GM19023 (cell line): ENCODE data around the gene SYNPO.

Source experiments
- ATAC-seq: cut with Tn5 transposase; IDR thresholded peaks from one replicate; pipeline ENCODE4 v1.9.1; 2021; ENCODE audit warnings: mild to moderate bottlenecking, moderate library complexity; ENCODE audit not compliant: unreplicated experiment

Gene SYNPO

DNA sequence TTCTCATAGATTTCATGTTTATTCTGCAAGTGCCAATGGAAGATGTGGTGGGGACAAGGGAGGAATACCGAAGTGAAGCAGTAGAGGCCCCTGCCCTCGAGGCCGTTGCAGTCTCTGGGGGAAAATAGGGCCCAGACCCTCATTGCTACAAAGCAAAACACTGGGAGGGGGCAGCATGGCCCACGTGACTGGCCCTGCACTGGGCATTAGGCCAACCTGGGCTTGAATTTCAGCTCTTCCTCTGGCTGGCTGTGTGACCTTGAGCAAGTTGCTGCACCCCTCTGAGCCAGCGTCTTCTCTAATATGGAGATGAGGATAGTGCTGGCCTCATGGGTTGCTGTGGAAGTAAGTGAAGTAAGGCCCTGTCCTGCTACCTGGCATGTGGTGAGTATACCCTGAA lies 709 bp upstream of the SYNPO start:
- ATAC-seq, result no peak

DNA sequence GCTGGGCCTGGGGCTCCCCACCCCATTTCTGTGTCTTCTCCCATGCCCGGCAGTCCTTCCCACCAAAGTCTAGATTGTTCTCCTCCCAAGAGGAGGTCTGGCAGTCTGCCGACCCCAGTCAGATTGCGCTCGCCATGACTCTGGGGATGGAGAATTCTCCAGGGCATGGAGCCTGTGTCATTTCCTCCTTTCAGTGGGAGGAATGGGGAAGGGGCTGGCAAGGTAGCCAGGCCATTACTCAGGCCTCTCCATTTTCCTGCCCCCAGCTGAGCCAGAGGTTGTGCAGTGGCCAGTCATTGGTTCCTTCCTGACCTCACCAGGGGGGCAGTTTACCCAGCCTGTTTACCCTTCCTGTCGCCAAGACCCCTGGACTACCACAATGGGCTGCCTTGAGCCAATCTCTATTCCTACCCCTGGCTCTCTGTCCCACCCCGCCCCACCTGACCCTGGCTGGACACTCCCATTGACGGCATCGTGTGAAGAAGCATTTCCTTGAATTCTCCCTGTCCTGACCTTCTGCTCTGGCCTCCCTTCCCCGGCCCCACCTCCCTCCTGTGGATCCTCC lies 628 bp downstream of the SYNPO start:
- no peak for ATAC-seq

DNA sequence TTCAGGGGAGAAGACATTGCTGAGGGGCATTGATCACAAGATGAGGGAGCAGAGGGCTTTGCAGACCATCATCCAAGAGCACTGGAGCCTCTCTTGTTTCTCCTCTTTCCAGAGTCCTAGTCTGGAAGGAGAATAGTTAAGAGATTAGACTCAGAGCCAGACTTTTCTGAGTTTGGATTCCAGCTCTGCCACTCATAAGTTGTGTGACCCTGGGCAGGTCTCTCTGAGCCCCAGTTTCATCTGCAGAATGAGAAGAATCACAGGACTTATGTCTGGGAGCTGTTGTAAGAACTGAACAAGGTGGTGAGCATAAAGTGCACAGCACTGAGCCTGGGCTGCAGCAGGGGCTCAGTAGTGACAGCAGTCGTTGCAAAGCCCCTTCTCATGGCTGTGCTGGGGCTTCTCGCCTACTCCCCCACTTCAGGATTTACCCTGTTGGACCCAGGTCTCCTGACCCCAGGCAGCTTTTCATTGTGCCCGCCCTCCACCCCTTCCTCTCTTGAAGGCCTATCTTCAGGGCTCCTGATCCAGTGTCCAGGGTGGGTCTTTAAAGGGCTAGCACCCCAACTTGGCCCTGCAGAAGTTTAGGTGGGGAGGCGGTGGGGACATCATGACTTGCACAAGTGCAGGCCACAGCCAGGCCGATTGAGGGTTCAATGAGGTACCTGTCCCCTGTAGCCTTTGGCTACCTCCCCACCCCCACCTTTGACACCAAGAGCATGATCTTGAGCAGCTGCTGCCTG lies 1.5 kb downstream of the SYNPO start:
- no peak for ATAC-seq

DNA sequence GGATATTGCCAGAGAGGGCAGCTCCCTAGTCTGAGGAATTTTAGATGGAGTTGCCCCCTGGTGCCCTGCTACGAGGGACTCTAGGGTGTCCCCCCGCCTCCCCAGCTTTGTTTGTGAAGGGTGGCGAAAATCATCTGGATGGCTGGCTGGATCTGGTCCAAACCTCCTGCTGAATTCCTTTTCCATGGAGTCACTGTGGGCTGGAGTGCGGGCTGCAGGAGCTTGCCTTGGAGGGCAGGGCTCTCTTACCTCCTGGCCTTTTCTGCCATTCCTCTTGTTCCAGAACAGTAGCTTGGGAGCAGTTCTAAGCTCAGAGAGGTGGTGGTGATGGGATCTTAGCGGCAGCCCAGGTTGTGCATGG lies 2.1 kb downstream of the SYNPO start:
- no peak for ATAC-seq

DNA sequence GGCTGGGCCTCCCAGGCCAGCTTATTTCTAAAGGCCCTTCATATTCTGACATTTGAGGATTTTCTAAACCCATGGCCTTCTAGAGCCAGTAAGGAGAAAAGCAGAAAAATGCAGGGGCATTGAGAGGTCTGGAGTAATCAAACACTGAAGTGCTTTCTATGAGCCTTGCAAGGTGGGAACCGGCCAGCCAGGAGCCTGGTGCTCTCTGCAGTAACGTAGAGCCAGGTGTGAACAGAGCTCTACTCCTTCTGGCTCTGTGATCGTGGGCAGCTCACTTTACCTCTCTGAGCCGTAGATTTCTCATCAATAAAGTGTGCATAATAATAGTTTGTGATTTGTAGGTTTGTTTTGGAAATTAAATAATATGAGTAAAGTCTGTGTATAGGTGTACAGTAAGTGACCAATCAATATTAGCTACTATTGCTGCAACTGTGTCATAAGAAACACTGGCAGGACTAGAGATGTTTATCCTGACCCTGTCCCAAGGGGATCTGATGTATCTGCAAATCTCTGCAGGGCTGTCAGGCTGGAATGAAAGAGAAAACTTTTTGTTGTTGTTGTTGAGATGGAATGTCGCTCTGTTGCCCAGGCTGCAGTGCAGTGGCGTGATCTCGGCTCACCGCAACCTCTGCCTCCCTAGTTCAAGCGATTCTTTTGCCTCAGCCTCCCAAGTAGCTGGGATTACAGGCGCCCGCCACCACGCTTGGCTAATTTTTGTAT lies 2.7 kb downstream of the SYNPO start:
- ATAC-seq, result no peak

DNA sequence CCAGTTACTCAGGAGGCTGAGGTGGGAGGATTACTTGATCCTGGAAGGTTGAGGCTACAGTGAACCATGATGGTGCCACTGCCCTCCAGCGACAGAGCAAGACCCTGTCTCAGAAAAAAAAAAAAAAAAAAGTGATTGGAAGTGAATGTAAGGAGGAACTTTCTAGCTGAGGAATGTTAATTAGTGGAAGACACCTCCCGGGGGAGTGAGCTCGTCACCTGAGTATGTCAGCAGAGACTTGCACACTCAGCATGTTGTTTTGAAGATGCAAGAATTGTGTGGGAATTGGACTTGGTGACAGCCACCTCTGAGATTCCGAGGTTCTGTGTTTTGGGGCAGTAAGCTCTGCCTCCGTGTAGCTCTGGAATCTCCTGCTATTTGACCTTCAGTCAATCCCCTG lies 3.6 kb downstream of the SYNPO start:
- ATAC-seq, result no peak

DNA sequence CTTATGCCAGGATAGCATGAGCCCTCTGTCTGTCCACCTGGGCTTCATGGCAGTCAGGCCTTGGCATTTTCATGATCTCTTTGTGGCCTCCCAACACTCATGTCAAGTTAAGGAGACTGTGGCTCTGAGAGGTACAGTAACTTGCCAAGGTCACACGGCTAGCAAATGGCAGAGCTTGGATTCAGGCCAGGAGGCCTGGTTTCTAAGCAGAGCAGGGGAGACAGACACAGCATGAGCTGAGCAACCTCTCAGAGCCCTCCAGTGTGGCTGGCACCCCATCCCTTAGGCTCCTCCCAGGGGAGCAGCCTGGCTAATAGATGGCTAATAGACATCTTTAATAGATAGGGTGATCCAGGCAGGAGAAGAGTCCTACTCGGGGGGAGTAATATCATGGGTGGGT lies 4.1 kb downstream of the SYNPO start:
- ATAC-seq, result no peak

DNA sequence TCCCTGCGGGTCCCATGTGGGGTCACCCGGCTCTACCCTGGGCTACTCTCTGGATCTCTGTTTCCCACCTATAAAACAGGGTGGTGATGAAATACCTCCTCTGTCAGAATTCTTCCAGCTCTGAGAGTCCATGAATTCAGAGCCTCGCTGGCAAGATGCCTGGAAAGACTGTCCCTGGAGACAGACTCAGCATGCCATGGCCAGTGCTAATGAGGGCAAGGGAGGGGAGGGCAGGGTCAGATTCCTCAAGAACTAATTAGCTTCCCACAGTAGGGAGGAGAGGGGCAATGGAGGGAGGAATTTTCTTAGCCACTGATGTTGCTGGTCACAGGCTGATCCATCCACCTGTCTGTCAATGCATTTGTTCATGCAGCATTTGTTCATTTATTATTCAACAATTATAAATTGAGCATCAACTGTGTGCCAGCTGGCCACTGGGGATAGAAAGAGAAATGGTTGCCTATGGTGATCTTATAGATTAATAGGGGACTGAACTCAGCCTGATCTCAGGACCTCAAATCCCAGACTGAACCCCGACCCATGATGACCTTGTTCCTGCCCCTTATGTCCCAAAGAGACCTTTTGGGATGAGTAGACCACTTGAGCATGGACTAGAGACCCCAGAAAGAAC lies 4.7 kb downstream of the SYNPO start:
- ATAC-seq, result no peak

DNA sequence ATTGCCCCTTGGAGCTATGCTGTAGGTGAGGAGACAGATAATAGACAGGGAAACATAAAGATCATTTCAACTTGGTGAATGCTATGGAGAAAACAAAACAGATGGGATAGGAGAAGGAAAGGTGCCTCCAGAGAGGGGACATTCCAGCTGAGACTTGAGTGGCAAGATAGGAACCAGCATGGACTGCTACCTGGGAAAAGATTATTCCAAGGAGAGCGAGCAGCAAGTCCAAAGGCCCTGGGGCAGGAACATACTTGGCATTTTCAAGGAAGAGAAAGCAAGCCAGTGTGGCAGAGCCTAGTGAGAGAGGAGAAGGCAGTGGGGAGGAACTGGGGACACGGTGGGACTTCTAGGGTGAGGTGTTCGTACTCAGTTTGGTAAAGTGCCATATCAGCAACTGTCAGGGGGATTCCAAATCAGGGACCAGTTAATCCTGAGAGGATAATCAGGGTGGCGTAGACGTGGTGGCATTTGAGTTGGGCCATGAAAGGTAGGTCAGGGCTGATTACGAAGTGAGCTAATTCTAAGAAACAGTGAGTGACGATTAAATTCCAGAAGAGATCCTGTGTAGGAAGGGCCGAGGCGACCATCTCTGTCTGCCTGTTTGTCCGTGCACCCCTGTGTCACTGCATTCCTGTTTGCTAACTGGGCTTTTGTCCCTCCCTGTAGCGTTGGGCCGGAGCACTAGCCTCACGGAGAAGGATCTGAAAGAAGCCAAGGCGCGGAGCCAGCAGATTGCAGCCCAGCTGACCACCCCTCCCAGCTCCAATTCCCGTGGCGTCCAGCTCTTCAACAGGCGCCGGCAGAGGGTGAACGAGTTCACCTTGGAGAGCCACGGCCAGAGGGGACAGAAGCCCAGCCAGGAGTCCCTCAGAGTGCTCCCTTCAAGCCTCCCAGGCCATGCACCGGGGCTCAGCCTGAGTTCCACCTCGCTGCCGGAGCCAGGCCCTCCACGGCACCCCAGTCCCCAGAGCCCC lies 7.1 kb downstream of the SYNPO start:
- ATAC-seq, result no peak

DNA sequence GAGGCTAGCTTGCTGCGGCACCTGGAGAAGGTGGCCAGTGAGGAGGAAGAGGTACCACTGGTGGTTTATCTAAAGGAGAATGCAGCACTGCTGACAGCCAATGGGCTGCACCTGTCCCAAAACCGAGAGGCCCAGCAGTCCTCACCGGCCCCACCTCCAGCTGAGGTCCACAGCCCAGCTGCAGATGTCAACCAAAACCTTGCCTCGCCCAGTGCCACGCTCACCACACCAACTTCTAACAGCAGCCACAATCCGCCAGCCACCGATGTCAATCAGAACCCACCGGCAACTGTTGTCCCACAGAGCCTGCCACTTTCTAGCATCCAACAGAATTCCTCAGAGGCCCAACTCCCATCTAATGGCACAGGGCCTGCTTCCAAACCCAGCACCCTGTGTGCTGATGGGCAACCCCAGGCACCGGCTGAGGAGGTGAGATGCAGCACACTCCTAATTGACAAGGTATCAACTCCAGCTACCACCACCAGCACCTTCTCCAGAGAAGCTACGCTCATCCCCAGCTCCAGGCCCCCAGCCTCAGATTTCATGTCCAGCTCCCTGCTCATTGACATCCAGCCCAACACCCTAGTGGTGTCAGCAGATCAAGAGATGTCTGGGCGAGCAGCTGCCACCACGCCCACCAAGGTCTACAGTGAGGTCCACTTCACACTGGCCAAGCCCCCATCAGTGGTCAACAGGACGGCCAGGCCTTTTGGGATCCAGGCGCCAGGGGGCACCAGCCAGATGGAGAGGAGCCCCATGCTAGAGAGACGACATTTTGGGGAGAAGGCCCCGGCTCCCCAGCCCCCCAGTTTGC lies 8.0 kb downstream of the SYNPO start:
- ATAC-seq, result no peak

DNA sequence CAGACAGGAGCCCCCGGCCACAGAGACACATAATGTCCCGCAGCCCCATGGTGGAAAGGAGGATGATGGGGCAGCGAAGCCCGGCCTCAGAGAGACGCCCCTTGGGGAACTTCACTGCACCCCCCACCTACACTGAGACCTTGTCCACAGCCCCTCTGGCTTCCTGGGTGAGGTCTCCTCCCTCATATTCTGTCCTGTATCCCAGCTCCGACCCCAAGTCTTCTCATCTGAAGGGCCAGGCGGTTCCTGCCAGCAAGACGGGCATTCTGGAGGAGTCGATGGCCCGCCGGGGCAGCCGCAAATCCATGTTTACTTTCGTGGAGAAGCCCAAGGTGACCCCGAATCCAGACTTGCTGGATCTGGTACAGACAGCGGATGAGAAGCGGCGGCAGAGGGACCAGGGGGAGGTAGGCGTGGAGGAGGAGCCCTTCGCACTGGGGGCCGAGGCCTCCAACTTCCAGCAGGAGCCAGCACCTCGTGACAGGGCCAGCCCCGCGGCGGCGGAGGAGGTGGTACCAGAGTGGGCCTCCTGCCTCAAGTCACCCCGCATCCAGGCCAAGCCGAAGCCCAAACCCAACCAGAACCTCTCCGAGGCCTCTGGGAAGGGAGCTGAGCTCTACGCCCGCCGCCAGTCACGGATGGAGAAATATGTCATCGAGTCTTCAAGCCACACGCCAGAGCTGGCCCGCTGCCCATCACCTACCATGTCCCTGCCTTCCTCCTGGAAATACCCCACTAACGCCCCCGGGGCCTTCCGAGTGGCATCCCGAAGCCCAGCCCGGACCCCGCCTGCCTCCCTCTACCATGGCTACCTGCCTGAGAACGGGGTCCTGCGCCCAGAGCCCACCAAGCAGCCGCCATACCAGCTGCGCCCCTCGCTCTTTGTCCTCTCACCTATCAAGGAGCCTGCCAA lies 8.9 kb downstream of the SYNPO start:
- ATAC-seq, result no peak

DNA sequence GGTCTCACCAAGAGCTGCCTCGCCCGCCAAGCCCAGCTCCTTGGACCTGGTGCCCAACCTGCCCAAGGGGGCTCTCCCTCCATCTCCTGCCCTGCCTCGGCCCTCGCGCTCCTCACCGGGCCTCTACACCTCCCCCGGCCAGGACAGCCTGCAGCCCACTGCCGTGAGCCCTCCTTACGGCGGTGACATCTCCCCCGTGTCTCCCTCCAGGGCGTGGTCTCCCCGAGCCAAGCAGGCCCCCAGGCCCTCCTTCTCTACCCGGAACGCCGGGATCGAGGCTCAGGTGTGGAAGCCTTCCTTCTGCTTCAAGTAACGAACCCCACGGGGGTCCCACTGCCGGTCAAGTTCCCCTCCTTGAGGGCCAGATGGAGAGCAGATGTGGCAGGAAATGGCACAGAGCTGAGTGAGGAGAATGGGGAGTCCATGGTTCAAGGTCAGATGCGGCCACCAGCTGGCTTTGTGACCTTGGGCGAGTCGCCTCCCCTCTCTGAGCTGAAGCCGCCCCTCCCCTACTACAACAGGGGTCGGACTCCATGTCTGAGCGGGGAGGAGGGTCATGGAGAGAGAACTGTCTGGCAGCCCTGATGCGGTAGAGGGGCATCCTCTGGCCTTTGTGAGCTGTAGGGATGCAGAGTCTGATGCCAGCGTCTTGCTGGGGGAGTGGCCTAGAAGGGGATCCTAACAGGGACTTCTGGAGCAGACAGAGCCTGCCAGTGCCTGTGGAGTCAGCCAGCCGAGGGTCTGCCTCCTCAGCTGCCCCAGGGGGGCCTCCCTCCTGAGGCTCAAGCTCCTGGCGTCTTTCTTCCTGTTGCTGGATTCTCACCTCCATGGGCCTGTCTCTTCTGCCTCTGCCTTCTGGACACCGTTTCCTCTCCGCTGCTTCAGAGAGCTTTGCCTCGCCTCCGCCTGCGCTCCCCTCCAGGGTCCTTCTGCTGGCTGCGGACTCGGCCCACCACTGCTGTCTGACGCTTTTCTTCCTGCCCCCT lies 9.9 kb downstream of the SYNPO start:
- no peak for ATAC-seq

DNA sequence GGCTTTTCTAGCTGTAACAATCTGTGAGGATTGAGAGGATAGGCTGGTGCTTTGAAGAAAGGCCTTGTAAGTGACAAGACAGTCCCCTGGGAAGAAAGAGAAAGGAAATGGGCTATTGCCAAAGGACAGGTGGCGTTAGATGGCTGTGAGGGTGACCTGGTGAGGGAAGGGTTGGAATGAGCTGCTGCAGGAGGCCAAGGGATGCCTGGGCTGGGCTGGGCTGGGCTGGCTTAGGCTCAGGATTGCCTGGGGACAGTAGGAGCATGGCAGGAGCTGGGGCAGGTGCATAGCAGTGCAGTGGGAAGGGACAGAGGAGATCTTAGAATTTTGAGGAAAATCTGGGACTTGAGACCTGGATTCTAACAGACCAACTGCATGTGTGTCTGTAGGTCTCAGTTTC lies 10.9 kb downstream of the SYNPO start:
- no peak for ATAC-seq

DNA sequence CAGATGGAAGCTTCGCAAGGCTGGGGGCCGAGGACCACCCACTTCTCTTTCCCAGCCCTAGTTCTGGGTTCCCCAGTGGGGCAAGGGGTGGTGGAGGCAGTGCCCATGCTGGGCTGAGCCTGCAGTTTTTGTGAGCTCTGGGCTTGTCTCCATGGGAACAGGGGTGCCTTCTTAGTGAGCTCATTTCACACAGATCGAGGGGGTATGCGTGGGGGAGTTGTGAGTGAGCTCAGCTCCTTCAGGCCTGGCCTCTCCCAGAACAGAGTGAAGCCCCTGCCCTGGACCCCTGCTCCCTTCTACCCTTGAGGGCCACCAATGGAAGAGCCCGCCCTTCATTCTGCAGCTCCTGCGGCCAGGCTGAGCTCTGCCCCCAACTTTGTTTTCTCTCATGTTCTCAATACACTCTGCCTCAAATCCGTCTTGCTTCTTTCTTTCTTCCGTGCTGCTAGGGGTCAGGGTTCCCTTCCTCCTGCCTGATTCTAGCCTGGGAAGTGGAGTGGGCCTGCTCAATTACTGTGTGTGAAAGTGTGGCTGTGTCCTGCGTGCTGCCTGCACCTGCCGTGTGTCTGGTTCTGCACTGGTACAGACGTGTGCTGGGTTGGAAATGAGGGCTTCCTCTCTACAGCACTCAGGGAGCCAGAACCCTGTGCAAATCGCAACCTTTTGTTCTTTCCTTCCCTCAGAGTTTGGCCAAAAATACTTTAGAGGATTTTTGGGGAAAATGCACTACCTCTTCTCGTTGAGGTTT lies 11.6 kb downstream of the SYNPO start:
- ATAC-seq, result no peak

DNA sequence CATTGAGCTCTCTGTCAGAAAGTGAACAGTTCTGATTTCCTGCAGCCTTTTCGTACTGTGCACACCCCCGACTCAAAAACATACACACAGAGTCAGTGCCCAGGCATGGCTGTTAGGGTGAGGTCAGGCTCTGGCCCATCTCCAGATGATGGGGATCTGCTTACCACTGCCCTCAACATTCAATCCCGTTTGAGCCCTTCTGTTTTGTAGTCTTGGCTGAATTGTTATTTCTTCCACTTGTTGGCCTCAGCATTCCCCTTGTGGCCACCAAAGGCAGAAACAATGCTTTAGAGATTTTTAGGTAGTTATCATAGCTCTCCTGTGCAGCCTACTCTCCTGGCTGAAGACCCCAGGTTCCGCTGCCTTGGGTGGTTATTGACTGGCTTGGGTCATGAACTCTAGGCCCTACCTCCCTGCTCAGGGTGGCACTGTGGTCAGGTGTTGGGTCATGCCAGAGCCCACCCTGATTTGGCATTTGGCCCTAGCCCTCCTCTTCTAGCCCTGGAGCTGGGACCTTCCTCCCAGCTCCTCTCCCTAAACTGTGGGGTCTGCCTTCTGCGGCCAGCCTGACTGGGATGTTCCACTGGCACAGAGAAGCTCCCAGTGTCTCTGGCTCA lies 12.8 kb downstream of the SYNPO start:
- no peak for ATAC-seq

DNA sequence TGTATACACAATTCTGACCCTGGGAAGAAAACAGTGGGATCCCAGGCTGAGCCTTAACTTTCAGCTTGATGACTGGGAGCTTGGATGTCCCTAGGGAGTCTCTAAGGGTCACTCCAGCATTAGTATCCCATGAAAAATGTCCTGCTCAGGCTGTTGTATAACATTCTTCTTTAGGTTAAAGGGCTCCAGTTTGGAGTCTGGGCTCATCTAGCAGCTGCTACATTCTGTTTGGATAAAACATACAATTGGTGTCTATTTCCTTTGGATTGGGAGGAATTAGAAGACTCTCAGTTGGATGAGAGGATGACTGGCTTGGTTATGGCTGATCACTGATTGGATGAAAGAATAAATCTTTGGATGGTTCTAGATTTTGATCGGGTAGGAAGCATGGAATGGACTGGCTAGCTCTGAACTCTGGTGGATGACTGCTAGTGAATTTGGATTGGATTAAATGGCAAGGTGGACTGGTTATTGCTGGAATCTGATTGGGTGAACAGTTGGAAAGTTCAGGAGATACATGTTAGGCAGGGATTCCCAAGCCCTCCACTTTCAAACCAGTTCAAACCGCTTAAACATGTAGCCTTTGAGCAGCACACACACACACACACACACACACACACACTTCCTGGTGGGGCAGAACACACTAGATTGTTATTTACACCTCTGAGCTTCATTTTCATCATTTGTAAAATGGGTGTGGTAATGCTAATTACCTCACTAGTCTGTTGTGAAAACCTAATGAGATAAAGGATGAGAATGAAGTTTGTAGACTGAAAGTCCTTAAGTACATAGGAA lies 13.5 kb downstream of the SYNPO start:
- no peak for ATAC-seq
